ENCODE results near the gene MEI1. TPM values are rescaled to one million over a fixed set of nuclear protein-coding genes. Genes with fewer than 3 reads are reported as not detected.

Gene MEI1
- total RNA-seq, 1 donor from 2014 or later: 28.9 TPM

DNA sequence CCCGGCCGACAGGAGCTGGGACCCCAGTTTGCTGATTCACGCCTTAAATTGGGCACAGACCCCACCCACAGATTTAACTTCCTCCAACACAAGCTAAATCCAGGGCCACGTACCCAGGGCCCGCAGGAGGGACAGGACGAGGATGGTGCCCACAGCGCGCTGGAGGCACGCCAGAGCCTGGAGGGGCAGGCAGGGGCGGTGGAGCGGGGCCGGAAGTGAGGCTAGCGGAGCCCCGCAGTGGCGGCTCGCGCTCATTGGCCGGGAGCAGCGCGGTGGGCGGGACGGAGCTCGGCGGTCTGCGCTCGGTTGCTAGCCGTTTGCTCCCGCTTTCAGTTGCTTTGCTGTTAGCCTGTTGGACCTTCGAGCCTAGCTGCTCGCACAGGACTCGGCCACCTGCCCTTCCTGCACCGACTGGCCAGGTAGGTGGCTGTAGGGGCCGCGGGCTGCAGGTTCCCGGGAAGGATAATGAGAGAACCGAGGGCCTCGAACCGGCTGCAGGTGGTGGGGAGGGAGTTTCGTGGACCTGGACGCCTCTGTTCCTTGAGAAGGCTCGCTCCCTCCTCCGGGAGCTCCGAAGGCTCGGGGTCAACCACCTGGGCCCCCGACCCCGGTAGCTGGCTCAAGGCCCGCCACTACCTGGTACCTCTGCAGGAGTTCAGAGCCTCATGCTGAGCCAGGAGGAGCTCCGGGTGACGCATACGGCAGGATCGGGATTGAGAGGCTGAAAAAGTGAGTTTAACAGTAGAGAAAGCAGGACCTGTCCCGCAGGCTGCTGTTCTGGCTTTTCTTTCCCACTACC lies 101.2 kb downstream of the MEI1 start, which contains the start of gene CCDC134:
Gene CCDC134 (plus strand): TSS at position 332 of the 799 bp plus-strand sequence. CDS start 8,212 bp downstream, outside the sequence.
- POLR2A ChIA-PET: interaction anchor here (0.6 to 4.0 kb wide), 45 partner anchors 8 to 944 kb away, joined by 3 to 175 read pairs (median 5); partner anchors contain the start of genes CENPM, DESI1, MEI1 and NDUFA6
- Mint-ChIP-seq H3K36me3 (ENCODE audit: low read depth) (peaks cover 7% of the 10 kb centered on the region), H3K4me1 (peaks cover 34% of the 10 kb centered on the region), H3K9me3 (no peaks in the 10 kb centered on the region), H3K27ac (peak within 1 kb of the TSS; percentile 97), H3K4me3 (peak within 1 kb of the TSS; percentile 98), H3K27me3 (no peaks in the 10 kb centered on the region)
- intact Hi-C loops (cut with micrococcal nuclease): loop anchor here (1.0 to 10.0 kb wide), 4 partner anchors 19 to 284 kb away; no protein-coding TSS in a partner anchor
- CTCF ChIA-PET: interaction anchor here (0.6 to 3.0 kb wide), 9 partner anchors 18 to 140 kb away, joined by 3 to 32 read pairs (median 3); partner anchors contain the start of genes MEI1 and SREBF2
- ATAC-seq (ENCODE audit: low read depth) (peak; percentile 98), DNase-seq (peak; percentile 88)
- TF ChIP-seq, protein P1, sequence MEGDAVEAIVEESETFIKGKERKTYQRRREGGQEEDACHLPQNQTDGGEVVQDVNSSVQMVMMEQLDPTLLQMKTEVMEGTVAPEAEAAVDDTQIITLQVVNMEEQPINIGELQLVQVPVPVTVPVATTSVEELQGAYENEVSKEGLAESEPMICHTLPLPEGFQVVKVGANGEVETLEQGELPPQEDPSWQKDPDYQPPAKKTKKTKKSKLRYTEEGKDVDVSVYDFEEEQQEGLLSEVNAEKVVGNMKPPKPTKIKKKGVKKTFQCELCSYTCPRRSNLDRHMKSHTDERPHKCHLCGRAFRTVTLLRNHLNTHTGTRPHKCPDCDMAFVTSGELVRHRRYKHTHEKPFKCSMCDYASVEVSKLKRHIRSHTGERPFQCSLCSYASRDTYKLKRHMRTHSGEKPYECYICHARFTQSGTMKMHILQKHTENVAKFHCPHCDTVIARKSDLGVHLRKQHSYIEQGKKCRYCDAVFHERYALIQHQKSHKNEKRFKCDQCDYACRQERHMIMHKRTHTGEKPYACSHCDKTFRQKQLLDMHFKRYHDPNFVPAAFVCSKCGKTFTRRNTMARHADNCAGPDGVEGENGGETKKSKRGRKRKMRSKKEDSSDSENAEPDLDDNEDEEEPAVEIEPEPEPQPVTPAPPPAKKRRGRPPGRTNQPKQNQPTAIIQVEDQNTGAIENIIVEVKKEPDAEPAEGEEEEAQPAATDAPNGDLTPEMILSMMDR (IDR thresholded peaks at IDR 0.05): no peak

DNA sequence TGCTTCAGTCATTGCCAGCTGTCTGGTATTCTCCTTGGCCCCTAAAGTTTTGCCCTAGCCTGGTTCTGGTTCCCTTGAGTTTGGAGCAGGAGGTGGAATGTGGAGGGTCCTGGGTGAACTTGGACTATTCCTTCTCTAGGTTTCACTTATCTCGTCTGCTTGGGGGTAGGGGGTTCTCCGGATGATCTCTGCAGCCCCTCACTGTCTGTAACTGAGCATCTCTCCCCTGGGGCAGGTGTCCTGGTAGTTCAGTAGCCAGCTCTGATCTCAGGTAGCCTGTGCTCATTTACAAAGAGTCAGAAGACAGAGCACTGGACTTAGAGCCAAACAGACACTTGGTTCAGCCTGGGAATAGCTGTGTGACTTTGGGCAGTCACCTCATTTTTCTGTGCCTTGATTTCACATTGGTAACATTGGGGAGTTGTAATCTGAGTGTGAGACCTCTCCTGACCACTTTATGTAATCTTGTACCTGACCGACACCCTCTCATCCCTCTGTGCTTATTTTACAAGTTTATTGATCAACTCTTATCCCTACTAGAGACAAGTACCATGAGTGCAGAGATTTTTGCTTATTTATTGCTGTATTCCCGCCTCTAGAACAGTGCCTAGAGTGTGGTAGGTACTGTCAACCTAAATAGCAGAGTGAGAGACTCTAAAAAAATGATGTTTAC lies 102.0 kb downstream of the MEI1 start:
- TF ChIP-seq, protein P1 (IDR thresholded peaks at IDR 0.05): no peak
- POLR2A ChIA-PET: interaction anchor here (0.9 to 4.0 kb wide), 21 partner anchors 9 to 354 kb away, joined by 3 to 175 read pairs (median 10); partner anchors contain the start of genes CENPM, DESI1, MEI1 and NDUFA6
- peak overlapping the region; percentile 97 for H3K27ac Mint-ChIP-seq
- DNase-seq (no peak), ATAC-seq (ENCODE audit: low read depth) (no peak)
- intact Hi-C loops (cut with micrococcal nuclease): loop anchor here (2.0 to 10.0 kb wide), 2 partner anchors 54 to 284 kb away; no protein-coding TSS in a partner anchor
- peaks cover 34% of the 10 kb centered on the region for H3K4me1 Mint-ChIP-seq
- no peaks in the 10 kb centered on the region for H3K9me3 Mint-ChIP-seq
- H3K27me3 Mint-ChIP-seq: no peaks in the 10 kb centered on the region
- peaks cover 3% of the 10 kb centered on the region for H3K36me3 Mint-ChIP-seq (ENCODE audit: low read depth)
- H3K4me3 Mint-ChIP-seq: peak overlapping the region; percentile 98
- CTCF ChIA-PET: interaction anchor here (0.8 to 3.0 kb wide), 6 partner anchors 19 to 134 kb away, joined by 3 to 32 read pairs (median 3); partner anchors contain the start of gene MEI1

DNA sequence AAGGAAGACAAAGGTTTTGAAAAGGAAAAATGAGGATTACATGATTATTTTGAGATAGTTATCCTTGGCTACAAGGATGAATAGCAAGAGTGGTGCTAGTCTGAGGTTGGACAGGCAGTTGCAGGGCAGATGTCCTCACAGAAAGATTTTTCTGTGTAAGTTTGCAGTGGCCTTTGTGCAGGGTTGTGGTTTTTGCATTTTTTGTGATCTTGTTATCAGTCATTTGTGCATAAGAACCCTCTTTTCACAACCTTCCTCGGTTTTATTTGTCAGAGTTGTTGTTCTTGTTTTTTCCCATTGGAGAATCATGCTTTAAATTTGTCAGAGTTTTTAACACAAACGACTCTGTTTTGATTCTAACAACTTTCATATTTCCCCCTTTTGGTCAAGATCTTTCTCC lies 102.6 kb downstream of the MEI1 start:
- ChIA-PET POLR2A (interaction anchor here (4.0 kb wide), 1 partner anchor 20 kb away, joined by 175 read pairs; no protein-coding TSS in a partner anchor), CTCF (interaction anchor here (3.0 kb wide), 1 partner anchor 104 kb away, joined by 32 read pairs; the partner anchor contains the start of gene MEI1)
- H3K4me3 Mint-ChIP-seq: peak overlapping the region; percentile 98
- no peaks in the 10 kb centered on the region for H3K9me3 Mint-ChIP-seq
- intact Hi-C loops (cut with micrococcal nuclease): loop anchor here (2.0 to 10.0 kb wide), 2 partner anchors 55 to 283 kb away; no protein-coding TSS in a partner anchor
- H3K27ac Mint-ChIP-seq: no peak overlapping the region
- peaks cover 34% of the 10 kb centered on the region for H3K4me1 Mint-ChIP-seq
- TF ChIP-seq, protein P1 (IDR thresholded peaks at IDR 0.05): no peak
- no peaks in the 10 kb centered on the region for H3K27me3 Mint-ChIP-seq
- DNase-seq (no peak), ATAC-seq (ENCODE audit: low read depth) (no peak)
- peaks cover 3% of the 10 kb centered on the region for H3K36me3 Mint-ChIP-seq (ENCODE audit: low read depth)

DNA sequence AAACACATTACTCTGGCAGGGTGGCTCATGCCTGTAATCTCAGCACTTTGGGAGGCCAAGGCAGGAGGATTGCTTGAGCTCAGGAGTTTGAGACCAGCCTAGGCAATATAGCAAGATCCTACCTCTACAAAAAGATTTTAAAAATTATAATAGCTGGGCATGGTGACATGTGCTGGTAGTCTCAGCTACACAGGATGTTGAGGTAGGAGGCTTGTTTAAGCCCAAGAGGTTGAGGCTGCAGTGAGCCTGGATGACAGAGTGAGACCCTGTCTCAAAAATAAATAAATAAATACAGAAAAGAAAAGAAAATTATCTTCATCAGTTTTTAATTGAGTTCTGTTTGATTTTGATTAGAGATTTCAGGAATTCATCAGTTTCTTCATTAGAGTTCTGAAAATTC lies 106.3 kb downstream of the MEI1 start:
- Mint-ChIP-seq H3K4me3 (no peak overlapping the region), H3K9me3 (no peaks in the 10 kb centered on the region), H3K4me1 (peaks cover 21% of the 10 kb centered on the region), H3K27me3 (no peaks in the 10 kb centered on the region), H3K27ac (no peak overlapping the region), H3K36me3 (ENCODE audit: low read depth) (peaks cover 17% of the 10 kb centered on the region)
- no peak for DNase-seq
- POLR2A ChIA-PET: interaction anchor here (0.7 kb wide), 1 partner anchor 24 kb away, joined by 3 read pairs; no protein-coding TSS in a partner anchor
- TF ChIP-seq, protein P1 (IDR thresholded peaks at IDR 0.05): no peak
- intact Hi-C loops (cut with micrococcal nuclease): loop anchor here (10.0 kb wide), 1 partner anchor 279 kb away; no protein-coding TSS in a partner anchor
- CTCF ChIA-PET: interaction anchor here (1.0 kb wide), 1 partner anchor 135 kb away, joined by 3 read pairs; no protein-coding TSS in a partner anchor
- ATAC-seq (ENCODE audit: low read depth): no peak

Measured in activated B cell treated with CpG ODN at 0.5 μM for 24 hours (primary cell).